Measurements from ENCODE around the gene NR3C2.
A peak's percentile ranks its signal among the peaks of the same experiment; 100 is the strongest.

Gene NR3C2

GRCh38 chr4:148068065-148068911, 373.9 kb downstream of the NR3C2 start:
- DNase-seq, result no peak

- DNase-seq, result peak; percentile 18
Measured at GRCh38 chr4:148067301-148067916, 374.8 kb downstream of the NR3C2 start.

- DNase-seq, result peak; percentile 65
Measured at GRCh38 chr4:148065075-148065474, 377.1 kb downstream of the NR3C2 start.

GRCh38 chr4:148064451-148064850, 377.8 kb downstream of the NR3C2 start:
- DNase-seq, result no peak

GRCh38 chr4:148062301-148062950, 379.8 kb downstream of the NR3C2 start:
- DNase-seq, result no peak

- no peak for DNase-seq
Measured at GRCh38 chr4:148061795-148062194, 380.4 kb downstream of the NR3C2 start.

GRCh38 chr4:148061141-148061481, 381.1 kb downstream of the NR3C2 start:
- no peak for DNase-seq

- no peak for DNase-seq
Measured at GRCh38 chr4:148060264-148061140, 381.7 kb downstream of the NR3C2 start.

GRCh38 chr4:148059617-148060180, 382.5 kb downstream of the NR3C2 start:
- no peak for DNase-seq

GRCh38 chr4:148057984-148058859, 384.0 kb downstream of the NR3C2 start:
- no peak for DNase-seq

- DNase-seq, result no peak
Measured at GRCh38 chr4:148057516-148057915, 384.7 kb downstream of the NR3C2 start.

GRCh38 chr4:148056879-148057278, 385.3 kb downstream of the NR3C2 start:
- peak; percentile 43 for DNase-seq

GRCh38 chr4:148055844-148056243, 386.4 kb downstream of the NR3C2 start:
- no peak for DNase-seq

GRCh38 chr4:148054275-148054674, 387.9 kb downstream of the NR3C2 start:
- no peak for DNase-seq

GRCh38 chr4:148053298-148054003, 388.8 kb downstream of the NR3C2 start:
- DNase-seq, result no peak

GRCh38 chr4:148052448-148052847, 389.8 kb downstream of the NR3C2 start:
- no peak for DNase-seq

GRCh38 chr4:148051403-148051802, 390.8 kb downstream of the NR3C2 start:
- no peak for DNase-seq

- no peak for DNase-seq
Measured at GRCh38 chr4:148048598-148048997, 393.6 kb downstream of the NR3C2 start.

- no peak for DNase-seq
Measured at GRCh38 chr4:148044912-148045352, 397.3 kb downstream of the NR3C2 start.

GRCh38 chr4:148044089-148044911, 397.9 kb downstream of the NR3C2 start:
- no peak for DNase-seq
